GM19043 (cell line): ENCODE measurements around the gene NHSL2.
A peak's percentile ranks its signal among the peaks of the same experiment; 100 is the strongest.

ENCODE experiments used
- ATAC-seq: cut with Tn5 transposase; IDR thresholded peaks from one replicate; pipeline ENCODE4 v1.9.1; 2021; ENCODE audit warnings: low read depth; ENCODE audit not compliant: unreplicated experiment

The NHSL2 gene

GRCh38 chrX:72015383-72015782 lies 104.7 kb downstream of the NHSL2 start:
- ATAC-seq = no peak

DNA sequence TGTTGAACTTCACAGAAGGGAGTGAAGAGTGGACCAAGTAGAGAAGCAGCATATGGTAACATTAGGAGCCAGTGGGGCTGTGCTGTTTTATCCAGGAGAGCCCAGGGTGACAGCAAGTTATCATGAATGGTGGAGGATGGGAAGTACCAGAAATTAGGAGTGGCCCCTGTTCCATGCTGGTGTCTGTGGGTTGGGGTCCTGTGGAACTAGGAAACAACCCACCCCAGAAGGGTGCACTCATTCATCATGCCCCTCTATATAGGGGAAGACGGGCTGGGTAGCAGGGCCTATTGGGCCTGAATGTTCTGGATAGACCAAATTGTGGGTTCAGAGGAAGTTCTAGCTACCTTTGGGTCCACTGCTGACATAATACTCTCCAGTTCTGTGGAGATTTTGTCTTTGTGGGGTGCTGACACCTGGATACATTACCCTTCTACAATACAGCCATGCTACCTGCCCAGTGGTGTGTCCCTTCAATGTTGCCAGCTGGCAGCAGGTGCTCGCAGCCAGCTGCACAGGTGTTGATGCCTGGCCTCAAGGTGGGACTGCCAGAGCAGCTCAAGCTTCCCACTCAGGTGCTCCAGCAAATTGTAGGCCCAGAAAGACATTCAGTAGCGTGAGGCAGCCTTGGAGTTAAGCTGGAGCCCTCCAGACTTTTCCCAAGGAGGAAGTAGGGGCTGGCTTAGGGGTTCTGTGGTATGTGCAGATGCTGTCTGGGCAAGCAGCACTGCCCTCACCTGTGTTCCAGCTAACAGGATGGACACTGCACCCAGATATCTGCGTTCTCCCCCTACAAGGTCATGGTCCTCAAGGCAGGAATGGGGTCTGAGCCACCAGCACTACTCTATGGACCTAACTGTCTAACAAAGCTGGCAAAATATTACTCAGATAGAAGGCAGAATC lies 106.5 kb downstream of the NHSL2 start:
- no peak for ATAC-seq

DNA sequence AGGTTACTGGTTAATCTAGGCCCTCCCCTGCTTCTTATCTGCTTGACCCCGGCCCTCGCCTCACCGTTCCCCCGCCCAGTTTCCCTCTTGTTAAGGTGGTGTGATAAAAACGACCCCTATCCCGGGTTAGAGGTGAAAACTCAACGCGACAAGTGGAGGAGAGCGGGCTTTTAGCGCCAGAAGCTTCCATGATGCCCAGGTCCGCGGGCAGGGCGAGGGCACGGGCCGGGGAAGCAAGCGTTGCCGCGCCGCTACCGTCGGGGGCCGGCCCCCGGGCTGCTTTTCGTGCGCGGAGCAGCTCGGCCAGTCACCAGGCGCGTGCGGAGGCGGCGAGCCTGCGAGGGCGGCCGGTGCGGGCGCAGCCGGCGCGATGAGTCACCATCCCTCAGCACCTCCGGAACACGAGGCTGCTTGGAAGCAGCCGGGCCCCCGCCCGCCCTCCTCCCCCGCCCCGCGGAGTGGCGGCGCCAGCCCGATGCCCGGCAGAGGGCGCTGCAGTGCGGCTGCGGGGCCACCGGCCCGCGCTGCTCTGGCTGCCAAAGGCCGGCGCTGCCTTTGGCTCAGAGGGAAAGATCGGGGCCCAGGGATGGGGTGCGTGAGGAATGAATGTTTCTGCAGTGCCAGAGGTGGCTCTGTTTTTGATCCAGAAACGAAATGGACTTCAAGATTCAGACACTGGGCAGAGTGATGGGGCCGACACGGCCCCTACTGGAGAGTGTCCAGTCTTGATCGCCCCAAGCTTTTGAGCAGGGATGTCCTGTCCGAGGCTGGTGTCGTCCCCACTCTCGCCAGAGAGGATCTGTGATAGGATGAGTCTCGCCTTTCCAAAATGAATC lies 107.8 kb downstream of the NHSL2 start:
- peak; percentile 58 for ATAC-seq

DNA sequence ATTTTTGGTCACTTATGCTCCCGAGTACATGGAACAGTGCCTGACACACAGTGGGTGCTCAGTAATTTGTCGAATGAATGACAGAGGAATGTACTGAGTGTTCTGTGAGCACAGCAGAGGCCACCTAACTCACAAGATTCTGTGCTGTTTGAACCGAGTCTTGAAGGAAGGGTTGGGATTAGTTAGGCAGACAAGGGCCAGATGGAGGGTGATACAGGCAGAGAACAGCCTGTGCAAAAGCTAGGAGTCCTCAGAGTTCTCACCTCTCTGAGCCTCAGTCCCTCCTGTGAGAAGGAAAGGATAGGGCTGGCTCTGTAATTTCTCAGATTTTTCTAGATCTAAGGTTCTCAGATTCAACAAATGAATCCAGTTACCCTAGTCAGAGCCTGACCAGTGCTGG lies 108.8 kb downstream of the NHSL2 start:
- no peak for ATAC-seq

DNA sequence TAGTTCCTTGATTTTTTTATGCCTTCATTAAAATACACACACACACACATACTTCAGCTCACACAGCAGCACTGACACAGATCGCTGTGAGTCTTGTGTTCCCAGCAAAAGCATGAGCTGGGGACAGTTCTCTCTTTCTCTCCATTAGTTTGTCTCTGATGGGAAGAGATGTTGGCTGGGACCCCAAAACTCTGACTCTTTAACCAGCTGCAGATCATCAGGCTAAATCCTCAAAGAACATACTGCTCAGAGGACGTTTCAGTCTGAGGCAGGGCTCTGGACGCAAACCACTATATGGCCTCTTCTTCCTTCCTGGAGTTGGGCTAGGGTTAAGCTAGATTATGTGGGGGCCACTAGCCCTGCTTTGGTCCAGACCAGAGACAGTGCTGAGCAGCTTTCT lies 109.6 kb downstream of the NHSL2 start:
- no peak for ATAC-seq

- ATAC-seq = peak; percentile 58
Observed at GRCh38 chrX:72020788-72021187, 110.1 kb downstream of the NHSL2 start.

DNA sequence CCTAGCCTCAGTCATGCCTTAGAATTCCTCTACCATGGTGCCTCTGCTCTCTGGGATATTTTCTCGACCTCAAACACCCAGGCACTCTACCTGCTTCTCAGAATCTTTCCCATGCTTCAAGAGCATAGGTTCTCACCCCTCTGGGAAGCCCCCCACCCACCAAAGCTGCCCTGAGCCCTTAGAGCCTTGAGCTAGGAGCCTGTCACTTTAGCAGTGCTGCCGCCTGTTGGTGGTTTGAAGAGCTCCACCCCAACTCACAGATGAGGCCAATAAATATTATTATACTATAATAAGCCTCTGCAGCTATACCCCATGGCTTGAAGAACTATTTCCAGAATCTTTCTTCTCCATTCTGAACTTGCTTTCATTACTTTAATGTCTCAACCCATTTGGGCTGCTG lies 111.3 kb downstream of the NHSL2 start:
- no peak for ATAC-seq

DNA sequence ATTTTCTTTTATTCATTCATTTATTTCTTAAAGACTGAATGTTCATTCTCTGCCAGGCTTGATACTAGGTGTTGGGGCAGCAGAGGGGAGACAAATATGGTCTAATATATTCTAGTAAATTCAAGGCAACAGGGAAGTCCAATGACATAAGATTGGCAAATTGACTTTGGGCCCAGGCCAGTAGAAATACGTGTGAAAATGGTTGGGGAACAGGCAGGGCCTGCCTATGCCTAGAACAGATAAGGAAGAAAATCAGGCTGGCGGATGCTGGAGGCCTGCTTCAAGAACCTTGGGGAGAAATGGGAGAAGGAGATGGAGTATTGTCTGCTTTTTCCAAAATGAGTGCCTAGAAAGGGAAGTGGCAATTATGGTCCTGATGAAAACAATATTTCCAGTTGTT lies 112.4 kb downstream of the NHSL2 start:
- no peak for ATAC-seq

- ATAC-seq = no peak
Observed at GRCh38 chrX:72025236-72025770, 114.7 kb downstream of the NHSL2 start.

- ATAC-seq = no peak
Observed at GRCh38 chrX:72026341-72027023, 115.8 kb downstream of the NHSL2 start.

GRCh38 chrX:72027024-72027913 lies 116.6 kb downstream of the NHSL2 start:
- ATAC-seq = no peak

DNA sequence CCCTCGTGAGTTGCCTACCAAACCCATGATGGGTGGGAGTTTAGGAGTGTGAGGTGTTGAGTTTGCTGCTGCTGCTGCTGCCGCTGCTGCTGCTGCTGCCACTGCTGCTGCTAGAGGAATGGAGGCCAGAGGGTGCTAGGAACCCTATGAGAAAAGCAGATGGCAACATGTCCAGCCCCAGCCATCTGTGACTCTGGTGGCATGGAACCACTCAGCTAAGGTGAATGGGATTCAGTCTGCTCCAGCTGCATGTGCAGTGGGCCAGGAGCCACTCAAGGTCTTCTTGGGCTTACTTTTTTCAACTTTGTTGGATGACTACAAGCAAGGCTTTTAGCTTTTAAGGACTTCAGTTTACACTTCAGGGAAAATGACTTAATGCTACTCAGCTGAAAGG lies 117.3 kb downstream of the NHSL2 start:
- no peak for ATAC-seq

- ATAC-seq = no peak
Observed at GRCh38 chrX:72028701-72029470, 118.2 kb downstream of the NHSL2 start.

DNA sequence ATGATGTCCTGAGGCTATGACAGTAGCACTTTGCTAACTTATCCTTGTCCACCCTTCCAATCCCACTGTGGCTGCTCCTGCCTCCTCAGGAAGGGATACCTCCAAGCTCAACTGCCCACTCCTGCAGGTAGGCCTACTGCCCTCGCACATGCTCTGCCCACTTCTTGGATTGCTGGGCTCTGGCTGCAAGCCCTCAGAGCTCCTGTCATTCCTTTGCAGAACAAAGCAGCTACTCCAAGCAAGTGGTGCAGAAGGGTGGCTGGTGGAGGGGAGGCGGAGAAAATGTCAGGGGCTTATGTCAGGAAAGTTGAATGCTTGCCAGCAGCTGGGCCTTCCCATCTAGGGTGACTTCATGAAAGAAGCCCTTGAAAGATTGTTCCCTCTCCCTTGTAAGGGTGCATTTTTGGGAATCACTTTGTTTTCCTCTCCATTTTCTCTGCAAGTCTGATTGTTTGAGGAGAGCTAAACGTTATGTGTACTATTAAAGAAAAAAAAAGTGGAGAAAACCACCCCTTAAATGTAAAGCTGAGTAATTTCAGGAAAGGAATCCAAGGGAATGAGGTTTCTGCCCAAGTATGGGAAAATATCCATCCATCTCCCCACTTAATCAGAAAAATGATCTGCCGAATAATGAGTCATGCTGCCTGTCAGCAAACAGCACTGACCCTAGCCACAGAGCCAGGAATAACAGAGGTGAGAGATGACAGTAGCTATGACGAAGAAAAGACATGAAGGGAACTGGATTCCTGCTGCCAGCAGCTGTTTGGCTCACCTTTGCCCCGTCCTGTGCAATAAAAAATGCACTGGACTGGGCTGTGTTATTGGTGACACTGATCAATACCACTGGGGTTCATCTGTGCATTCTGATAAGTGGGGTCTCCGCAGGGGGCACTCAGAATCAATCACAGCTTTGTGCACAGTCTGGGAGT lies 119.1 kb downstream of the NHSL2 start:
- ATAC-seq = no peak

GRCh38 chrX:72030431-72030830 lies 119.8 kb downstream of the NHSL2 start:
- ATAC-seq = no peak

GRCh38 chrX:72031118-72031517 lies 120.5 kb downstream of the NHSL2 start:
- no peak for ATAC-seq

- no peak for ATAC-seq
Observed at GRCh38 chrX:72031634-72032033, 121.0 kb downstream of the NHSL2 start.

- ATAC-seq = no peak
Observed at GRCh38 chrX:72037601-72038000, 127.0 kb downstream of the NHSL2 start.
